Measurements from ENCODE around the gene CHMP6.

CHMP6 gene

DNA sequence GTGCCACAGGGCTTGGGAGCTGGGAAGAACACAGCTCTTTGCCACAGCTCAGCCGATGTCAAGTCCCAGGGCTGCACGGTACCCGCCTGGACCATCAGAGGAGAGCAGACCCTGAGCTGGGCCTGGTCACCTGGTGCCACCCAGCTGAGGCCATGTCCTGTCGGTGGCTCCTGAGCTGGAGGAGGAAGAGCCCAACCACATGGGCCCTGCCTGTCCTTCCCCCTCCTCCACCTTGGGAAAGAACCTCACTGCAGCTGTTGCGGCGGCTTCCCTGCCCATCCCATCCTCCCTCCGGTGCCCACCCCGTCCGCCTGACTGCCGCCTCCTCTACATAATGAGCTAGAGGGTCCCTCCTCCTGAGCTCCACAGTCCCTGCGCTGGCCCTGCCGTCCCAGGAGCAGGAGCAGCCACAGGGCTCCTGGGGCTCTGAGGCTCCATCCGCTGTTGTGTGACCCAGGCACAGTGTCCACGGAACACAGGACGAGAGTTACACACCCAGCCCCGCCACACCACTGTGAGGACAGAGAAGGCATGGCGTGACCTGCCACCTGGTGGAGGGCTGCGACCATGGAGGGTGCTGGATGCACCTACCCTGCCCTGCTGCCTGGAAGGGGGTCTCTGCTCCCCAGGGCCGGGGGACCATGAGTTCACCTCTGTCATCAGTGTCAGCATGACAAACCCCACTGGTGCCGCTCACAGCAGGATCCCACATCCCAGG lies 21.4 kb upstream of the CHMP6 start:
- TF ChIP-seq, protein P1, sequence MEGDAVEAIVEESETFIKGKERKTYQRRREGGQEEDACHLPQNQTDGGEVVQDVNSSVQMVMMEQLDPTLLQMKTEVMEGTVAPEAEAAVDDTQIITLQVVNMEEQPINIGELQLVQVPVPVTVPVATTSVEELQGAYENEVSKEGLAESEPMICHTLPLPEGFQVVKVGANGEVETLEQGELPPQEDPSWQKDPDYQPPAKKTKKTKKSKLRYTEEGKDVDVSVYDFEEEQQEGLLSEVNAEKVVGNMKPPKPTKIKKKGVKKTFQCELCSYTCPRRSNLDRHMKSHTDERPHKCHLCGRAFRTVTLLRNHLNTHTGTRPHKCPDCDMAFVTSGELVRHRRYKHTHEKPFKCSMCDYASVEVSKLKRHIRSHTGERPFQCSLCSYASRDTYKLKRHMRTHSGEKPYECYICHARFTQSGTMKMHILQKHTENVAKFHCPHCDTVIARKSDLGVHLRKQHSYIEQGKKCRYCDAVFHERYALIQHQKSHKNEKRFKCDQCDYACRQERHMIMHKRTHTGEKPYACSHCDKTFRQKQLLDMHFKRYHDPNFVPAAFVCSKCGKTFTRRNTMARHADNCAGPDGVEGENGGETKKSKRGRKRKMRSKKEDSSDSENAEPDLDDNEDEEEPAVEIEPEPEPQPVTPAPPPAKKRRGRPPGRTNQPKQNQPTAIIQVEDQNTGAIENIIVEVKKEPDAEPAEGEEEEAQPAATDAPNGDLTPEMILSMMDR (conservative IDR thresholded peaks at IDR 0.05) = no peak; the same call in 1 of the 2 replicates
- no peak for TF ChIP-seq ZFX (IDR thresholded peaks at IDR 0.05)
- H3K27ac ChIP-seq = no peak overlapping the region

GRCh38 chr17:80970762-80971703 lies 20.6 kb upstream of the CHMP6 start:
- TF ChIP-seq, protein P1 (conservative IDR thresholded peaks at IDR 0.05) = no peak; the same call in 1 of the 2 replicates
- no peak for TF ChIP-seq ZFX (IDR thresholded peaks at IDR 0.05)
- no peak overlapping the region for H3K27ac ChIP-seq

DNA sequence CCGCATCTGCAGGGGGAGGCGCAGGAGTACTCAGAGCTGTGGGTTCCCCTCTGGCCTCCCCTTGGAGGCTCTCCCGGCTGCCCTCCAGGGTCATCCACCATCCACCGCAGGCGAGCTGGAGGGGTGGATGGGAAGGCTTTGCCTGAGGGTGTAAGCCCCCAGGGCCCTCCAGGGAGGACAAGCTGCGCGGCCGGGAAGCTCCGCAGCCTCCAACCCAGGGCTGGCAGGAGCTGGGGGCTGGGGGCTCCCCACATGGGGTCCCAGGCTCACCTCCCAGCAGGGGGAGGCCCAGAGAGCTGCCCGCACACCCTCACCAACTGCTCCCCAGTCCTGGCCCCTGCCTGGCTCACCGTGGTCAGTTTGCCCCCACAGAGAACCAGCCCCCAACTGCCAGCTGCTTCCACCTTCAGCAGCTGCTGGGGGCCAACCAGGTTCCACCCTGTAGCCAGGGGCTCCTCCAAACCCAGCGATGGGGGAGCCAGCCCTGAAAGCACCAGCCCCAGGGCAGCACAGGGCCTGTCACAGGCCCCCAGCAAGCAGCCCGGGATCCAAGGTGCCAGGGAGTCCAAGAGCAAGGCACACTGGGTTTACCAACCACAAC lies 19.8 kb upstream of the CHMP6 start:
- TF ChIP-seq ZFX (IDR thresholded peaks at IDR 0.05) = no peak
- TF ChIP-seq, protein P1 (conservative IDR thresholded peaks at IDR 0.05) = no peak
- no peak overlapping the region for H3K27ac ChIP-seq

- H3K27ac ChIP-seq = no peak overlapping the region
- no peak for TF ChIP-seq ZFX (IDR thresholded peaks at IDR 0.05)
- TF ChIP-seq, protein P1 (conservative IDR thresholded peaks at IDR 0.05) = no peak
Measured at GRCh38 chr17:80976701-80977100, 14.9 kb upstream of the CHMP6 start.

DNA sequence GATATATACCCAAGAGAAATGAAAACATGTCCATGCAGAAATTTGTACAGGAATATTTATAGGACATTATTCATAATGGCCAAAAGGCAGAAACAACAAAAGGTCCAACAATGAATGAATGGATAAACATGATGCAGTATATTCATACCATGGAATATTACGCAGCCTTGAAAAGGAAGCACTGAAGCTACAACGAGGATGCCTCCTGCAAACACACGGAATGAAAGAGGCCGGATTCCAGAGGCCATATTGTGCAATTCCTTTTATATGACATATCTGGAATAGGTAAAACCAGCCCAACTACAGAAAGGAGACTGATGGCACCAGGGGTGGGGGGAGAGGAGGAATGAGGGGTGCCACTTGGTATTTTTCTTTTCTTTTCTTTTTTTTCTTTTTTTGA lies 14.5 kb upstream of the CHMP6 start:
- H3K27ac ChIP-seq = no peak overlapping the region

DNA sequence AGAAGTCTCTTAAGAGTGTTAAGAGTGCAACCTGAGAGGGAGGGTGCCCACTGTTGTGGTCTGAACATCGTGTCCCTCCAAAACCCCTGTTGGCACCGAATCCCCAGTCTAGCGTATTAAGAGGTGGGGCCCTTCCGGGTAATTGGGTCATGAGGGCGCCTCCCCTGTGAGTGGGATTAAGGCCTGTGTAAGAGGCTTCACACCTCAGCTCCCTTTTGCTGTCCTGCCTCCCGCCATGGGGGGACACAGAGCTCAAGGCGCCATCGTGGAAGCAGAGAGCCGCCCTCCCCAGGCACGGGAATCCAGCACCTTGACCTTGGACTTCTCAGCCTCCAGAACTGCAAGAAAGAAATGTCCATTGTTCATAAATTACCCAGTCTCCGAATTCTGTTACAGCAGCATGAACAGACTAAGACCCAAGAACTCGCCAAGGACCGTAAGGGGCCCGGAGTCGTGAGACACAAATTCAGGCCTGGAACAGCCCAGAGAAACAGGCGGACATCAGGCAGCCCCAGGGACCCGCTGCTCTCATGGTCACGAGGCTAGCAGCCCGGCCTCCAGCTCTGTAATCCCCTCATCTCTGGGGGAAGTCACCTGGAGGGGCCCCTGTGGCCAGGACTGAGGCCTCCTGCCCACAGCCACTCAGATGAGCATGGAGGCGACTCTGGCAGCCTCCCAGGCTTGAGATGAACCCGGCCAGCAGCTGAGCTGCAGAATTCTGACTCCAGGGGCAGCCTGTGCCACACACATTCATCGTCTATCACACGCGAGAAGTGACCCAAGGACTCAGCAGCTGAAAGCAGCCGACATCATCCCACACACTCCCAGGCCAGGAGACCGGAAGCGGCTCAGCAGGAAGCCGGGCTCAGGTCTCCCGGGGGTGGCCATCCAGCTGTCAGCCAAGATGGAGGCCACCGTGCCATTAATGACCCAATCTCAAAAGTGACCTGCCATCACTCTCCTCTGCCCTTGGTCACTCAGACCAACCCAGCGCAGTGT lies 12.8 kb upstream of the CHMP6 start:
- TF ChIP-seq, protein P1 (conservative IDR thresholded peaks at IDR 0.05) = no peak
- TF ChIP-seq ZFX (IDR thresholded peaks at IDR 0.05) = no peak
- H3K27ac ChIP-seq = no peak overlapping the region

More for the DNA sequence above, 14.5 kb upstream of the CHMP6 start:
- no peak for TF ChIP-seq ZFX (IDR thresholded peaks at IDR 0.05)
- TF ChIP-seq, protein P1 (conservative IDR thresholded peaks at IDR 0.05) = no peak
